Measurements from ENCODE around the gene PRAC2. TPM values are rescaled to one million over a fixed set of nuclear protein-coding genes. Genes with fewer than 3 reads are reported as not detected.

PRAC2 gene
- polyA plus RNA-seq, 1 donor (not counting 4 experiments of a cell fraction or from before 2014, with no cell fraction given): not detected

GRCh38 chr17:48745381-48746275 lies 22.6 kb downstream of the PRAC2 start:
- H4K20me1 ChIP-seq (ENCODE audit: control insufficient read depth, extremely low read depth, insufficient read depth, low read length): no peaks in the 10 kb centered on the region
- H3K9me3 ChIP-seq (ENCODE audit: control insufficient read depth, low read depth, low read length): no peaks in the 10 kb centered on the region
- no peaks in the 10 kb centered on the region for H3K4me1 ChIP-seq (ENCODE audit: control insufficient read depth, extremely low read depth, insufficient read depth, low read length)
- no peak overlapping the region for H2AFZ ChIP-seq (ENCODE audit: control insufficient read depth, low read length)
- no peak overlapping the region for H3K27ac ChIP-seq (ENCODE audit: control insufficient read depth, insufficient read depth, low read length)
- H3K9me1 ChIP-seq (ENCODE audit: control insufficient read depth, extremely low read depth, insufficient read depth, low read length): no peaks in the 10 kb centered on the region
- no peak overlapping the region for H3K4me3 ChIP-seq (ENCODE audit: control insufficient read depth in 2 of 3, extremely low read depth in 1 of 3, insufficient read depth in 2 of 3, low read depth in 1 of 3, low read length in 3 of 3)
- dilution Hi-C loops (cut with MboI; ENCODE audit: extremely low pct_ligation_motif_present, low sequenced_read_pairs): no loop called here
- DNase-seq (ENCODE audit: low read depth, low spot score) (no peak), FAIRE-seq (no peak)
- TF ChIP-seq EZH2 (IDR thresholded peaks at IDR 0.05; ENCODE audit: low read length) (no peak), CTCF (optimal IDR thresholded peaks at IDR 0.05 in 1 of 3, IDR thresholded peaks at IDR 0.05 in 1 of 3, conservative IDR thresholded peaks at IDR 0.05 in 1 of 3; ENCODE audit: extremely low read depth in 1 of 3, insufficient read depth in 2 of 3, low read length in 3 of 3) (no peak)
- H3K27me3 ChIP-seq (ENCODE audit: control insufficient read depth, extremely low read depth, insufficient read depth, low read length): peaks cover 89% of the 10 kb centered on the region
- no peak overlapping the region for H3K4me2 ChIP-seq (ENCODE audit: control insufficient read depth, extremely low read depth, insufficient read depth, low read depth, low read length)
- H3K9ac ChIP-seq (ENCODE audit: control insufficient read depth, extremely low read depth, insufficient read depth, low read length): no peak overlapping the region
- H3K79me2 ChIP-seq (ENCODE audit: control insufficient read depth, insufficient read depth, low read length): no peaks in the 10 kb centered on the region
- no peaks in the 10 kb centered on the region for H3K36me3 ChIP-seq (ENCODE audit: control insufficient read depth in 2 of 2, extremely low read depth in 1 of 2, insufficient read depth in 2 of 2, low read length in 2 of 2)

- Histone ChIP-seq H4K20me1 (ENCODE audit: control insufficient read depth, extremely low read depth, insufficient read depth, low read length) (no peaks in the 10 kb centered on the region), H3K4me2 (ENCODE audit: control insufficient read depth, extremely low read depth, insufficient read depth, low read depth, low read length) (no peak overlapping the region), H3K9ac (ENCODE audit: control insufficient read depth, extremely low read depth, insufficient read depth, low read length) (no peak overlapping the region), H3K9me1 (ENCODE audit: control insufficient read depth, extremely low read depth, insufficient read depth, low read length) (no peaks in the 10 kb centered on the region), H3K27ac (ENCODE audit: control insufficient read depth, insufficient read depth, low read length) (no peak overlapping the region), H3K9me3 (ENCODE audit: control insufficient read depth, low read depth, low read length) (no peaks in the 10 kb centered on the region), H3K4me3 (ENCODE audit: control insufficient read depth in 2 of 3, extremely low read depth in 1 of 3, insufficient read depth in 2 of 3, low read depth in 1 of 3, low read length in 3 of 3) (no peak overlapping the region), H2AFZ (ENCODE audit: control insufficient read depth, low read length) (no peak overlapping the region), H3K4me1 (ENCODE audit: control insufficient read depth, extremely low read depth, insufficient read depth, low read length) (no peaks in the 10 kb centered on the region), H3K27me3 (ENCODE audit: control insufficient read depth, extremely low read depth, insufficient read depth, low read length) (peaks cover 90% of the 10 kb centered on the region), H3K79me2 (ENCODE audit: control insufficient read depth, insufficient read depth, low read length) (no peaks in the 10 kb centered on the region), H3K36me3 (ENCODE audit: control insufficient read depth in 2 of 2, extremely low read depth in 1 of 2, insufficient read depth in 2 of 2, low read length in 2 of 2) (no peaks in the 10 kb centered on the region)
- dilution Hi-C loops (cut with MboI; ENCODE audit: extremely low pct_ligation_motif_present, low sequenced_read_pairs): no loop called here
- no peak for DNase-seq (ENCODE audit: low read depth, low spot score)
- no peak for FAIRE-seq
- TF ChIP-seq EZH2 (IDR thresholded peaks at IDR 0.05; ENCODE audit: low read length) (no peak), CTCF (optimal IDR thresholded peaks at IDR 0.05 in 1 of 3, IDR thresholded peaks at IDR 0.05 in 1 of 3, conservative IDR thresholded peaks at IDR 0.05 in 1 of 3; ENCODE audit: extremely low read depth in 1 of 3, insufficient read depth in 2 of 3, low read length in 3 of 3) (no peak)
Observed at GRCh38 chr17:48746916-48747444, 24.0 kb downstream of the PRAC2 start.

All from keratinocyte (primary cell).